Neural crest cell (in vitro differentiated cells): ENCODE data around the gene PHYH. TPM values are rescaled to one million over a fixed set of nuclear protein-coding genes. Genes with fewer than 3 reads are reported as not detected.
"Not testable (repeated sequence)": the region's sequence is repeated elsewhere in the genome, so short reads cannot be mapped to it uniquely, and the experiment has no call there.

Source experiments
- DNase-seq: peaks from one replicate; pipeline ENCODE4 v3.0.0; 2021; ENCODE audit warnings: low read depth, mixed read lengths, low spot score
- H3K27ac Mint-ChIP-seq: one replicate; pipeline ENCODE4 v1.8.0; 2021; ENCODE audit warnings: mild to moderate bottlenecking, mixed read lengths; ENCODE audit not compliant: unreplicated experiment
- H3K27me3 Mint-ChIP-seq: 2 replicates; pipeline ENCODE4 v1.8.0; 2021; ENCODE audit warnings: low read depth, mild to moderate bottlenecking, mixed read lengths
- H3K36me3 Mint-ChIP-seq: 2 replicates; pipeline ENCODE4 v1.8.0; 2021; ENCODE audit warnings: low read depth, mild to moderate bottlenecking, mixed read lengths
- H3K4me1 Mint-ChIP-seq: 2 replicates; pipeline ENCODE4 v1.8.0; 2021; ENCODE audit warnings: mixed read lengths
- H3K4me3 Mint-ChIP-seq: one replicate; pipeline ENCODE4 v1.8.0; 2021; ENCODE audit warnings: mild to moderate bottlenecking, mixed read lengths
- H3K9me3 Mint-ChIP-seq: 2 replicates; pipeline ENCODE4 v1.8.0; 2021; ENCODE audit warnings: mixed read lengths
- total RNA-seq: library from RNA; stranded (reverse); gene quantifications from 2 replicates; pipeline ENCODE4 v1.2.1, GENCODE V29; 2021
- TF ChIP-seq, protein P1 (sequence below): fragments of 200-600 bp; sonication (generic); conservative IDR thresholded peaks from 2 replicates; pipeline ENCODE4 v1.5.0; 2021; ENCODE audit warnings: antibody characterized with exemption, mild to moderate bottlenecking

Gene PHYH
- total RNA-seq, 1 donor from 2014 or later, result 14.9 TPM

DNA sequence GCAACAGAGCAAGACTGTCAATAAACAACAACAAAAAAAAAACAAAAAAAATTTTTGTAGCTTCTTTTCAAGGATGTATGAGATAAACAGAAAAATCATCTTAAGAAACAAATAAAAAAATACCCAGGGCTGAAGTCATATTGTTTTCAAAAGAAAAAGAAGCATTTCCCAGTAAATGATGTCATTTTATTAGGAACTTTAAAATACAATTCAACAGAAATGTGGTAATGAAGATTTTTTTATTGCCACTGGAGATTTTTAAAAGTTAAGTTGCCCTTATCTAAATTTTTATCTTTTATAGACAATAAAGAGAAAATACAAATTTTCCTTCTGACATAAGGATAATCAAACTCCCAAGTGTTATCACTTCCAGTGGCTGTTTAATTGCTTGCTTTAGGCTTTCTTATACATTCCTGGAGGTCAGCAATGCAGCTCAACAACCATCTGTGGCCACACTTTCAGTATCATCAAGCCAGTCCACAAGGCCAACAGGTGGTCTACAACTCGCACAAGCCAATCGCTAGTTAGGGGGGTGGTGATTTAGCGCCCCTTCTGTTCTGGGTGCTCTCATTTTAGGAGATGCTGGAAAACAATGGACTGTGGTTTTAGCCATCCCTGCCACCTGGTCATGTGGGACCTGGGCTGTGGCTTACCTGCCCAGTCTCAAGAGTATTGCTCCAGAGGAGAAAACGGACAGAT, 37.4 kb upstream of the PHYH start:
- Mint-ChIP-seq H3K36me3 (peaks cover 14% of the 10 kb centered on the region), H3K27me3 (no peaks in the 10 kb centered on the region), H3K4me1 (peaks cover 5% of the 10 kb centered on the region), H3K27ac (no peak overlapping the region), H3K4me3 (no peak overlapping the region), H3K9me3 (no peaks in the 10 kb centered on the region)
- no peak for DNase-seq
- TF ChIP-seq, protein P1, sequence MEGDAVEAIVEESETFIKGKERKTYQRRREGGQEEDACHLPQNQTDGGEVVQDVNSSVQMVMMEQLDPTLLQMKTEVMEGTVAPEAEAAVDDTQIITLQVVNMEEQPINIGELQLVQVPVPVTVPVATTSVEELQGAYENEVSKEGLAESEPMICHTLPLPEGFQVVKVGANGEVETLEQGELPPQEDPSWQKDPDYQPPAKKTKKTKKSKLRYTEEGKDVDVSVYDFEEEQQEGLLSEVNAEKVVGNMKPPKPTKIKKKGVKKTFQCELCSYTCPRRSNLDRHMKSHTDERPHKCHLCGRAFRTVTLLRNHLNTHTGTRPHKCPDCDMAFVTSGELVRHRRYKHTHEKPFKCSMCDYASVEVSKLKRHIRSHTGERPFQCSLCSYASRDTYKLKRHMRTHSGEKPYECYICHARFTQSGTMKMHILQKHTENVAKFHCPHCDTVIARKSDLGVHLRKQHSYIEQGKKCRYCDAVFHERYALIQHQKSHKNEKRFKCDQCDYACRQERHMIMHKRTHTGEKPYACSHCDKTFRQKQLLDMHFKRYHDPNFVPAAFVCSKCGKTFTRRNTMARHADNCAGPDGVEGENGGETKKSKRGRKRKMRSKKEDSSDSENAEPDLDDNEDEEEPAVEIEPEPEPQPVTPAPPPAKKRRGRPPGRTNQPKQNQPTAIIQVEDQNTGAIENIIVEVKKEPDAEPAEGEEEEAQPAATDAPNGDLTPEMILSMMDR, result no peak

DNA sequence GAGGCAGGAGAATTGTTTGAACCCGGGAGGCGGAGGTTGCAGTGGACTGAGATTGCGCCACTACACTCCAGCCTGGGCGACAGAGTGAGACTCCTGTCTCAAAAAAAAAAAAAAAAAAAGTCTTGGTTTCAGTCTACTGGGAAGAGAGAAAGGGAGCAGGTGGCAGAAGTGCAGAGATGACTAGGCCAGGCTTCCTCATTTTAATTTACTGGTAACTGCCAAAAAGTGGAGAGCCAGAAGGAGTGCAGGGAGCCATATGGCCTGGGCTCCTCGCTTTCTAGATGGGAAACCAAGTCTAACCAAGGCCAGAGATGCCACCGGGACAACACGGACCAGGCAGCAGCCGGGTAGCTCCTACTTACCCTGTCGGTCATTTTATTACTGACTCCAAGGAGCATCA, 36.0 kb upstream of the PHYH start:
- TF ChIP-seq, protein P1, result no peak
- DNase-seq, result no peak
- H3K4me1 Mint-ChIP-seq, result peaks cover under 1% of the 10 kb centered on the region
- no peak overlapping the region for H3K27ac Mint-ChIP-seq
- H3K36me3 Mint-ChIP-seq, result peaks cover 25% of the 10 kb centered on the region
- H3K27me3 Mint-ChIP-seq, result no peaks in the 10 kb centered on the region
- no peak overlapping the region for H3K4me3 Mint-ChIP-seq
- H3K9me3 Mint-ChIP-seq, result peaks cover 3% of the 10 kb centered on the region

DNA sequence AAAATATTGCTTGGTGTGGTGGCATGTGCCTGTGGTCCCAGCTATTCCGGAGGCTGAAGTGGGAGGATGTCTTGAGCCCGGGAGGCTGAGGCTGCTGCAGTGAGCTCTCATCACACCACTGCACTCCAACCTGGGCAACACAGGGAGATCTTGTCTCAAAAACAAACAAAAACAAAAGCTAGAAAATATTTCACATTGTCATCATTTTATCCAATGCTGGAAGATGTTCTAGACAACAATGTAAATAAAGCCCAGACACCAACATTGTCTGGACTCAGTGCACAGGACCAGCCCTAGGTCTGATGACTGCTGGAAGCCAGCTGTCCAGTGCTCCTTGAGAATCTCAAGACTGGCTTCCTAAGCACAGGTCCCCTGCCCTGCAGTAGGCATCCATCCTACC, 34.7 kb upstream of the PHYH start:
- H3K36me3 Mint-ChIP-seq, result peaks cover 28% of the 10 kb centered on the region
- no peaks in the 10 kb centered on the region for H3K27me3 Mint-ChIP-seq
- no peak for DNase-seq
- H3K27ac Mint-ChIP-seq, result no peak overlapping the region
- H3K9me3 Mint-ChIP-seq, result peaks cover 3% of the 10 kb centered on the region
- TF ChIP-seq, protein P1, result no peak
- H3K4me1 Mint-ChIP-seq, result no peaks in the 10 kb centered on the region
- H3K4me3 Mint-ChIP-seq, result no peak overlapping the region

DNA sequence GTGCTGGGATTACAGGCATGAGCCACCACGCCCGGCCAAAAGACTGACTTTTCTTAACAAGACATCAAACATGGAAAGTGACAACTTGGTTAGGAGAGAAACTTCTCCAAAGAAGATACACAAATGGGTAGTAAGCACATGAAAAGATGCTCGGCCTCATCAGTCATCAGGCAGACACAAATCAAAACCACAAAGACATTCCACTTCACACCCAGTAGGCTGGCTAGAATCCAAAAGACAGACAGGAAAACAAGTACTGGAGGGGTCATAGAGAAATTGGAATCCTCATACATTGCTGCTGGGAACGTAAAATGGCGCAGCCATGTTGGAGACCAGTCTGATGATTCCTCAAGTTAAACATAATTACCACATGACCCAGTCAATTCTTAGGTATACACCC, 31.8 kb upstream of the PHYH start:
- no peak overlapping the region for H3K4me3 Mint-ChIP-seq
- no peak for DNase-seq
- H3K9me3 Mint-ChIP-seq, result peaks cover 3% of the 10 kb centered on the region
- peaks cover 27% of the 10 kb centered on the region for H3K36me3 Mint-ChIP-seq
- no peaks in the 10 kb centered on the region for H3K4me1 Mint-ChIP-seq
- TF ChIP-seq, protein P1, result no peak
- no peaks in the 10 kb centered on the region for H3K27me3 Mint-ChIP-seq
- no peak overlapping the region for H3K27ac Mint-ChIP-seq

DNA sequence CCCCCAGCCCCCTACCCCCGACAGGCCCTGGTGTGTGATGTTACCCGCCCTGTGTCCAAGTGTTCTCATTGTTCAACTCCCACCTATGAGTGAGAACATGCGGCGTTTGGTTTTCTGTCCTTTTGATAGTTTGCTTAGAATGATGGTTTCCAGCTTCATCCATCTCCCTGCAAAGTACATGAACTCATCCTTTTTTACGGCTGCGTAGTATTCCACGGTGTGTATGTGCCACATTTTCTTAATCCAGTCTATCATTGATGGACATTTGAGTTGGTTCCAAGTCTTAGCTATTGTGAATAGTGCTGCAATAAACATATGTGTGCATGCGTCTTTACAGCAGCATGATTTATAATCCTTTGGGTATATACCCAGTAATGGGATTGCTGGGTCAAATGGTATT, 31.1 kb upstream of the PHYH start:
- not testable (repeated sequence) for H3K27ac Mint-ChIP-seq, H3K27me3 Mint-ChIP-seq, H3K4me3 Mint-ChIP-seq, H3K9me3 Mint-ChIP-seq, DNase-seq, H3K4me1 Mint-ChIP-seq
- peaks cover 28% of the 10 kb centered on the region for H3K36me3 Mint-ChIP-seq

DNA sequence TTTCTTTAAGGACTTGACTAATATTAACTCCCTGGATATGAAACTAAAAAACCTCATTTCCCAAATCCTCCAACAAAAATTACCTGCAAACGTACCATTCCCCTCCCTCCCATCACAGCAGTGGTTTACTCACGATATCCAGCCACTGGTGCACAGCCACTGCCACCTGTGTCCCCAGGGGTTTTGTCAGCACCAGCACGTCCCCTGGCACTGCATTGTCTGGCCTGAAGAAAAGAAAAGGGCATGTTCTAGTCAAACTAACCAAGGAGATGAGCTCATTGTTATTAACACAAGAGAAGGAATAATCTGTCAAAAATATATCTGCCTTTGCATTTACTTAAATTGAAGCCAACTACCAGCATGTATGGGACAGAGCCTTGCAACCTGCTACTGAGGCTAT, 29.7 kb upstream of the PHYH start:
- H3K4me3 Mint-ChIP-seq, result no peak overlapping the region
- peaks cover 3% of the 10 kb centered on the region for H3K9me3 Mint-ChIP-seq
- no peaks in the 10 kb centered on the region for H3K27me3 Mint-ChIP-seq
- TF ChIP-seq, protein P1, result no peak
- H3K4me1 Mint-ChIP-seq, result no peaks in the 10 kb centered on the region
- peaks cover 31% of the 10 kb centered on the region for H3K36me3 Mint-ChIP-seq
- DNase-seq, result no peak
- H3K27ac Mint-ChIP-seq, result no peak overlapping the region
